ENCODE results near the gene FCHSD1. TPM values are rescaled to one million over a fixed set of nuclear protein-coding genes. Genes with fewer than 3 reads are reported as not detected.
"Not testable (repeated sequence)": the region's sequence is repeated elsewhere in the genome, so short reads cannot be mapped to it uniquely, and the experiment has no call there.

FCHSD1 gene
- polyA plus RNA-seq, 1 donor from 2014 or later: 9.9 TPM

- Mint-ChIP-seq H3K27me3 (no peaks in the 10 kb centered on the region), H3K36me3 (peaks cover 3% of the 10 kb centered on the region), H3K4me3 (no peak overlapping the region), H3K4me1 (peaks cover 21 to 24% (median 21%) of the 10 kb centered on the region in 3 donors), H3K9me3 (no peaks in the 10 kb centered on the region), H3K27ac (no peak overlapping the region)
Measured at GRCh38 chr5:141630570-141631140, 20.6 kb downstream of the FCHSD1 start.

- H3K9me3 Mint-ChIP-seq: no peaks in the 10 kb centered on the region
- H3K4me3 Mint-ChIP-seq: no peak overlapping the region
- H3K36me3 Mint-ChIP-seq: peaks cover 3% of the 10 kb centered on the region
- no peaks in the 10 kb centered on the region for H3K27me3 Mint-ChIP-seq
- no peak overlapping the region for H3K27ac Mint-ChIP-seq
- H3K4me1 Mint-ChIP-seq: peaks cover 7 to 19% (median 13%) of the 10 kb centered on the region in 3 donors
Measured at GRCh38 chr5:141628175-141628788, 22.9 kb downstream of the FCHSD1 start.

GRCh38 chr5:141623611-141624010, 27.6 kb downstream of the FCHSD1 start:
- Mint-ChIP-seq H3K4me3 (peak overlapping the region in 3 of 4 donors; percentile 23 to 85 (median 31)), H3K36me3 (peaks cover 3% of the 10 kb centered on the region), H3K9me3 (no peaks in the 10 kb centered on the region), H3K27me3 (no peaks in the 10 kb centered on the region), H3K27ac (peak overlapping the region; percentile 23 to 86 (median 23)), H3K4me1 (peaks cover 15 to 22% (median 15%) of the 10 kb centered on the region in 3 donors)

GRCh38 chr5:141623186-141623585, 28.0 kb downstream of the FCHSD1 start:
- H3K36me3 Mint-ChIP-seq: peaks cover 3% of the 10 kb centered on the region
- H3K27me3 Mint-ChIP-seq: no peaks in the 10 kb centered on the region
- H3K4me3 Mint-ChIP-seq: peak overlapping the region; percentile 23 to 85 (median 34)
- H3K9me3 Mint-ChIP-seq: no peaks in the 10 kb centered on the region
- peaks cover 15 to 22% (median 17%) of the 10 kb centered on the region in 3 donors for H3K4me1 Mint-ChIP-seq
- H3K27ac Mint-ChIP-seq: peak overlapping the region; percentile 23 to 71 (median 23)

GRCh38 chr5:141618804-141619554, 32.2 kb downstream of the FCHSD1 start, which contains the start of gene DIAPH1:
DIAPH1 (minus strand) TSS chr5:141619000; CDS start chr5:141618914, 86 bp downstream.
- peaks cover 3% of the 10 kb centered on the region for H3K36me3 Mint-ChIP-seq
- peak within 1 kb of the TSS; percentile 89 to 98 (median 92) for H3K27ac Mint-ChIP-seq
- H3K9me3 Mint-ChIP-seq: no peaks in the 10 kb centered on the region
- H3K27me3 Mint-ChIP-seq: no peaks in the 10 kb centered on the region
- H3K4me3 Mint-ChIP-seq: peak within 1 kb of the TSS; percentile 96 to 98 (median 96)
- H3K4me1 Mint-ChIP-seq: peaks cover 31 to 50% (median 40%) of the 10 kb centered on the region in 3 donors

GRCh38 chr5:141618030-141618803, 33.0 kb downstream of the FCHSD1 start:
- Mint-ChIP-seq H3K36me3 (peaks cover 4% of the 10 kb centered on the region), H3K27me3 (no peaks in the 10 kb centered on the region), H3K4me1 (peaks cover 31 to 49% (median 43%) of the 10 kb centered on the region in 3 donors), H3K27ac (peak overlapping the region; percentile 89 to 98 (median 92)), H3K9me3 (no peaks in the 10 kb centered on the region), H3K4me3 (peak overlapping the region; percentile 96 to 98 (median 96))

GRCh38 chr5:141617682-141618029, 33.6 kb downstream of the FCHSD1 start:
- Mint-ChIP-seq H3K4me1 (peaks cover 33 to 50% (median 45%) of the 10 kb centered on the region in 3 donors), H3K36me3 (peaks cover 9% of the 10 kb centered on the region), H3K27me3 (no peaks in the 10 kb centered on the region), H3K4me3 (peak overlapping the region; percentile 96 to 98 (median 96)), H3K27ac (peak overlapping the region; percentile 89 to 98 (median 92)), H3K9me3 (no peaks in the 10 kb centered on the region)

- no peaks in the 10 kb centered on the region for H3K27me3 Mint-ChIP-seq
- peak overlapping the region in 2 of 3 donors; percentile 78 to 92 for H3K27ac Mint-ChIP-seq
- H3K9me3 Mint-ChIP-seq: no peaks in the 10 kb centered on the region
- peaks cover 38 to 50% (median 47%) of the 10 kb centered on the region in 3 donors for H3K4me1 Mint-ChIP-seq
- H3K36me3 Mint-ChIP-seq: peaks cover 9% of the 10 kb centered on the region
- H3K4me3 Mint-ChIP-seq: peak overlapping the region; percentile 96 to 98 (median 96)
Measured at GRCh38 chr5:141617128-141617527, 34.1 kb downstream of the FCHSD1 start.

- no peaks in the 10 kb centered on the region for H3K9me3 Mint-ChIP-seq
- H3K36me3 Mint-ChIP-seq: peaks cover 5% of the 10 kb centered on the region
- peak overlapping the region in 1 of 3 donors; percentile 92 for H3K27ac Mint-ChIP-seq
- H3K4me1 Mint-ChIP-seq: peaks cover 44 to 54% (median 48%) of the 10 kb centered on the region in 3 donors
- H3K27me3 Mint-ChIP-seq: no peaks in the 10 kb centered on the region
- H3K4me3 Mint-ChIP-seq: peak overlapping the region; percentile 96 to 98 (median 96)
Measured at GRCh38 chr5:141615991-141616720, 35.1 kb downstream of the FCHSD1 start.

- peaks cover 54 to 66% (median 65%) of the 10 kb centered on the region in 3 donors for H3K4me1 Mint-ChIP-seq
- H3K27ac Mint-ChIP-seq: peak overlapping the region in 1 of 3 donors; percentile 16
- H3K36me3 Mint-ChIP-seq: peaks cover 5% of the 10 kb centered on the region
- peak overlapping the region in 3 of 4 donors; percentile 24 to 58 (median 43) for H3K4me3 Mint-ChIP-seq
- no peaks in the 10 kb centered on the region for H3K27me3 Mint-ChIP-seq
- no peaks in the 10 kb centered on the region for H3K9me3 Mint-ChIP-seq
Measured at GRCh38 chr5:141613344-141613743, 37.9 kb downstream of the FCHSD1 start.

GRCh38 chr5:141611289-141611688, 39.9 kb downstream of the FCHSD1 start:
- Mint-ChIP-seq H3K27ac (peak overlapping the region in 1 of 3 donors; percentile 91), H3K4me3 (peak overlapping the region in 1 of 4 donors; percentile 33), H3K36me3 (peaks cover 5% of the 10 kb centered on the region), H3K27me3 (no peaks in the 10 kb centered on the region), H3K9me3 (no peaks in the 10 kb centered on the region), H3K4me1 (peaks cover 48 to 65% (median 64%) of the 10 kb centered on the region in 3 donors)

- not testable (repeated sequence) for H3K36me3 Mint-ChIP-seq, H3K27me3 Mint-ChIP-seq, H3K9me3 Mint-ChIP-seq
- H3K4me3 Mint-ChIP-seq: peak overlapping the region in 1 of 4 donors; percentile 73
- peak overlapping the region in 1 of 3 donors; percentile 49 for H3K27ac Mint-ChIP-seq
- H3K4me1 Mint-ChIP-seq: peaks cover 48 to 68% (median 66%) of the 10 kb centered on the region in 3 donors
Measured at GRCh38 chr5:141609921-141610320, 41.3 kb downstream of the FCHSD1 start.

- Mint-ChIP-seq H3K9me3 (no peaks in the 10 kb centered on the region), H3K27me3 (no peaks in the 10 kb centered on the region), H3K4me1 (peaks cover 56 to 71% (median 70%) of the 10 kb centered on the region in 3 donors), H3K27ac (peak overlapping the region in 1 of 3 donors; percentile 2), H3K4me3 (peak overlapping the region in 1 of 4 donors; percentile 3), H3K36me3 (peaks cover 5% of the 10 kb centered on the region)
Measured at GRCh38 chr5:141609044-141609443, 42.2 kb downstream of the FCHSD1 start.

- H3K27me3 Mint-ChIP-seq: no peaks in the 10 kb centered on the region
- peak overlapping the region; percentile 29 to 93 (median 59) for H3K27ac Mint-ChIP-seq
- peak overlapping the region in 3 of 4 donors; percentile 14 to 79 (median 45) for H3K4me3 Mint-ChIP-seq
- peaks cover 5% of the 10 kb centered on the region for H3K36me3 Mint-ChIP-seq
- H3K9me3 Mint-ChIP-seq: no peaks in the 10 kb centered on the region
- peaks cover 56 to 71% (median 70%) of the 10 kb centered on the region in 3 donors for H3K4me1 Mint-ChIP-seq
Measured at GRCh38 chr5:141608557-141608956, 42.7 kb downstream of the FCHSD1 start.

Data from IgD-negative memory B cell (primary cell).